A549 (cell line): ENCODE measurements around the gene PMVK.

Experiments
- EP300 ChIP-seq, 2 experiments: fragments of >200 bp; sonication (Bioruptor Twin); formaldehyde crosslinking; IDR thresholded peaks; 2 replicates in 1 of 2; 3 replicates in 1 of 2; pipeline ENCODE4 v1.6.1; 2016 to 2017
- ESRRA ChIP-seq: fragments of 150-350 bp; IDR thresholded peaks from 2 replicates; pipeline ENCODE4 v1.6.1; 2014; ENCODE audit warnings: mild to moderate bottlenecking, low read length, borderline replicate concordance
- GATA3 ChIP-seq: IDR thresholded peaks from 2 replicates; pipeline ENCODE4 v1.6.1; 2012; ENCODE audit warnings: borderline replicate concordance
- PHF8 ChIP-seq: fragments of 200-600 bp; sonication (generic); IDR thresholded peaks from 2 replicates; pipeline ENCODE4 v1.6.1; 2016; ENCODE audit warnings: low read depth, mild to moderate bottlenecking, antibody characterized with exemption, moderate library complexity, borderline replicate concordance
- POLR2A ChIP-seq: IDR thresholded peaks from 2 replicates; pipeline ENCODE4 v1.6.1; 2012; ENCODE audit warnings: mild to moderate bottlenecking, low read length
- RFX5 ChIP-seq: fragments of 450-650 bp; IDR thresholded peaks from 2 replicates; pipeline ENCODE4 v1.7.1; 2014; ENCODE audit warnings: antibody characterized with exemption, mild to moderate bottlenecking, moderate library complexity
- TP53 ChIP-seq: fragments of 250-450 bp; sonication (Bioruptor Pico); IDR thresholded peaks from 2 replicates; pipeline ENCODE4 v1.5.0; 2021; ENCODE audit warnings: mild to moderate bottlenecking, moderate library complexity
- TF ChIP-seq, protein P1 (sequence below): fragments of >200 bp; sonication (Bioruptor Twin); formaldehyde crosslinking; IDR thresholded peaks from 3 replicates; pipeline ENCODE4 v1.5.1; 2016
- TF ChIP-seq, protein P2 (sequence below): fragments of 450-650 bp; IDR thresholded peaks from 2 replicates; pipeline ENCODE4 v1.6.1; 2014; ENCODE audit warnings: antibody characterized with exemption

DNA sequence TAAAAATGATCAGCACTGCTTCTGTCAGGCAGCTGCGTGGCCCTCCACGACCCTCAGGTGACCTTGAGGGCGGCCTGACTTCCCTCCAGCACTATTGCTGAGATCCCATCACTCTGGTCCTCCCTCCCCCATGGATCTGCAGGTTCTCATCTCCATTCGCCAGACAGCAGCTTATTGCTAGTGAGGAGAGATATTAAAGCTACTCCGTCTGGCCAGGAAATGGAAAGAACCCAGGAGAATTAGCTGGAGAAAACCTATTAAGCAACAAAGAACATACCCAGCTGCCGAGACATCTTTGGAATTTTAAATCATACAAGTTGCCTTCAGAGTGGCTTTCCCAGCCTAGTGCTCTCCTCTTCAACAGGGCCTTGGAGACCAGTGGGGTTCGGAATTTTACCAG lies 40.7 kb downstream of the PMVK start:
- TF ChIP-seq, protein P1, sequence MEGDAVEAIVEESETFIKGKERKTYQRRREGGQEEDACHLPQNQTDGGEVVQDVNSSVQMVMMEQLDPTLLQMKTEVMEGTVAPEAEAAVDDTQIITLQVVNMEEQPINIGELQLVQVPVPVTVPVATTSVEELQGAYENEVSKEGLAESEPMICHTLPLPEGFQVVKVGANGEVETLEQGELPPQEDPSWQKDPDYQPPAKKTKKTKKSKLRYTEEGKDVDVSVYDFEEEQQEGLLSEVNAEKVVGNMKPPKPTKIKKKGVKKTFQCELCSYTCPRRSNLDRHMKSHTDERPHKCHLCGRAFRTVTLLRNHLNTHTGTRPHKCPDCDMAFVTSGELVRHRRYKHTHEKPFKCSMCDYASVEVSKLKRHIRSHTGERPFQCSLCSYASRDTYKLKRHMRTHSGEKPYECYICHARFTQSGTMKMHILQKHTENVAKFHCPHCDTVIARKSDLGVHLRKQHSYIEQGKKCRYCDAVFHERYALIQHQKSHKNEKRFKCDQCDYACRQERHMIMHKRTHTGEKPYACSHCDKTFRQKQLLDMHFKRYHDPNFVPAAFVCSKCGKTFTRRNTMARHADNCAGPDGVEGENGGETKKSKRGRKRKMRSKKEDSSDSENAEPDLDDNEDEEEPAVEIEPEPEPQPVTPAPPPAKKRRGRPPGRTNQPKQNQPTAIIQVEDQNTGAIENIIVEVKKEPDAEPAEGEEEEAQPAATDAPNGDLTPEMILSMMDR, result no peak
- TF ChIP-seq POLR2A (no peak), TP53 (CRISPR knock-in tag) (no peak), GATA3 (no peak), PHF8 (no peak), EP300 (IDR thresholded peaks at IDR 0.05) (no peak), RFX5 (no peak), ESRRA (no peak)
- TF ChIP-seq, protein P2, sequence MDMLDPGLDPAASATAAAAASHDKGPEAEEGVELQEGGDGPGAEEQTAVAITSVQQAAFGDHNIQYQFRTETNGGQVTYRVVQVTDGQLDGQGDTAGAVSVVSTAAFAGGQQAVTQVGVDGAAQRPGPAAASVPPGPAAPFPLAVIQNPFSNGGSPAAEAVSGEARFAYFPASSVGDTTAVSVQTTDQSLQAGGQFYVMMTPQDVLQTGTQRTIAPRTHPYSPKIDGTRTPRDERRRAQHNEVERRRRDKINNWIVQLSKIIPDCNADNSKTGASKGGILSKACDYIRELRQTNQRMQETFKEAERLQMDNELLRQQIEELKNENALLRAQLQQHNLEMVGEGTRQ, result no peak
